ENCODE results near the gene PRF1.

GRCh38 chr10:70593513-70593890 lies 9.0 kb downstream of the PRF1 start:
- TF ChIP-seq CTCF (IDR thresholded peaks at IDR 0.05; ENCODE audit: insufficient read depth, low read length) (no peak), SPI1 (IDR thresholded peaks at IDR 0.05; ENCODE audit: borderline replicate concordance, low read depth) (no peak)

Data from HL-60 (cell line).